ENCODE measurements around the gene SF3B5. TPM values are rescaled to one million over a fixed set of nuclear protein-coding genes. Genes with fewer than 3 reads are reported as not detected.
"Not testable (repeated sequence)": the region's sequence is repeated elsewhere in the genome, so short reads cannot be mapped to it uniquely, and the experiment has no call there.

Gene SF3B5
- 91.2 and 133 TPM in 2 replicates for total RNA-seq

- DNase-seq (ENCODE audit: low read depth, low spot score), result peak; percentile 99
Measured at GRCh38 chr6:144095134-144096002, at the start of gene SF3B5. Gene SF3B5, minus strand, starts transcription at chr6:144095573. Its CDS starts 76 bp downstream, at chr6:144095497.

- no peak for DNase-seq (ENCODE audit: low read depth, low spot score)
Measured at GRCh38 chr6:144144996-144145395, 49.6 kb upstream of the SF3B5 start.

DNA sequence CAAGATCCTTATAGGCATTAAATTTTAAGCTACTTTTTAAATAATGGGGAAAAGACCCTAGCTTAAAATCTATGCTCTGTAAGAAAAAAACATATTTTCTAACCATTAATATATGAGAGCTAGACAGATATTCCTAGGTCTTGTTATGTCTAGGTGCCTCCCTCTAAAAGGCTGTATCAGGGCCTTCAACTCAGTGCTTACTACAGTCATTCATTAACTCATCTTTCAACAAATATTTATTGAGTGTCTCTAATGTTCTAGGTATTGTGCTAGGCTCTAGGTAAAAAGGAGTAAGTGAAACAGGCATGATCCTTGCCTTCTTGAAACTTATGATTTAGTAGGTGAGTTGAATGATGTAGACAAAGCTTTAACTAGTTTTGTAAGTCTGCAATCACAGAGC is 48.5 kb upstream of the SF3B5 start:
- no peak for DNase-seq (ENCODE audit: low read depth, low spot score)

- no peak for DNase-seq (ENCODE audit: low read depth, low spot score)
Measured at GRCh38 chr6:144143106-144143505, 47.7 kb upstream of the SF3B5 start.

DNA sequence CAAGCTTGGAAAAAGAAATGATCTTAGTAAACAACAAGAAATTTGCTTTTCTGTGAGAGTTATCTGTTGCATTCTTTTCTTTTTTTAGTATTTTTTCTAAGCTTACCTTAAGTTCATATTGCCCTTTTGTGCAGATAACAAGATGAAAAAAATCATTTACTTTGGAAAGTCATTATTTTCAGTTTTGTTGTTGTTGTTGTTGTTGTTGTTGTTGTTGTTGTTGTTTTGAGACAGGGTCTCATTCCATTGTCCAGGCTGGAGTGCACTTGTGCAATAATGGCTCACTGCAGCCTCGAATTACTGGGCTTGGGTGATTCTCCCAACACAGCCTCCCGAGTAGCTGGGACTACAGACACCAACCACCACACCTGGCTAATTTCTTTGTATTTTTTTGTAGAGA is 46.1 kb upstream of the SF3B5 start:
- DNase-seq (ENCODE audit: low read depth, low spot score), result no peak

- no peak for DNase-seq (ENCODE audit: low read depth, low spot score)
Measured at GRCh38 chr6:144140867-144141266, 45.5 kb upstream of the SF3B5 start.

DNA sequence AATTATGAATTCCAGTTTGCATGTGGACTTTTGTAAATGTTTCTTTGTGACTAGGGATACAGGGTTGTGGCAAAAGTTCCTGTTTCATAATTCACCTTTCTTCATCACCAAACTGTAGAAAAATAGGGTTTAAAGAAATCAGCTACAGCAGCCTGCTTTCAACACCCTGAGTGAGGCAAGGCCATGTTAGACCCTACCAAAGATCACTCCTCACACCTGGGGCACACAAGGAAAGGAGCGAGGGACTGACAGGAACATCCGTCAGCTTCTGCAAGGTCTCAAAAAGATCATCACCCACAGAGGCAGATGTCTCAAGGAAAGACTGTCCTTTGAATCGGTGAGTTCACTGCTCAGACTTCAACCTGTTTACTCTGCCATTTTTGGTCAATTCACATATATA is 44.4 kb upstream of the SF3B5 start:
- DNase-seq (ENCODE audit: low read depth, low spot score), result no peak

GRCh38 chr6:144138542-144138941 is 43.2 kb upstream of the SF3B5 start:
- DNase-seq (ENCODE audit: low read depth, low spot score), result no peak

- DNase-seq (ENCODE audit: low read depth, low spot score), result no peak
Measured at GRCh38 chr6:144134737-144135136, 39.4 kb upstream of the SF3B5 start.

DNA sequence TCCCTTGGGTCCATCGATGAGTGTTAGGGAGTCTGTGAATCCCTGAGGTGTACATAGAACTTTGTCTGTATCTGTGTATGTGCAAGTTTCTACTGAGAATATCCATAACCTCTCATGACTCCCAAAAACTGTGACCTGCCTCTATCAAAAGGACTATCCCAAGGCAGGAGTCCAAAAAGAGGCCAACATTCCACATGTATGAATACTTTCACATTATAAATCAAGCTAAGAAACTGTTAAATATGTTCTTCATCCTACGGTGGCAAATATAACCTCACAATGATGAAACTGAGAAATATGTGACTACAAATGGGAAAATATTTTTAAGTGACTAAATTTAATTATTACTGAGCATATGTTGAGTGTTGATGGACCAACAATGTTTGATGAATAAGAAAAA is 38.8 kb upstream of the SF3B5 start:
- no peak for DNase-seq (ENCODE audit: low read depth, low spot score)

GRCh38 chr6:144133225-144133821 is 38.0 kb upstream of the SF3B5 start:
- DNase-seq (ENCODE audit: low read depth, low spot score), result no peak

DNA sequence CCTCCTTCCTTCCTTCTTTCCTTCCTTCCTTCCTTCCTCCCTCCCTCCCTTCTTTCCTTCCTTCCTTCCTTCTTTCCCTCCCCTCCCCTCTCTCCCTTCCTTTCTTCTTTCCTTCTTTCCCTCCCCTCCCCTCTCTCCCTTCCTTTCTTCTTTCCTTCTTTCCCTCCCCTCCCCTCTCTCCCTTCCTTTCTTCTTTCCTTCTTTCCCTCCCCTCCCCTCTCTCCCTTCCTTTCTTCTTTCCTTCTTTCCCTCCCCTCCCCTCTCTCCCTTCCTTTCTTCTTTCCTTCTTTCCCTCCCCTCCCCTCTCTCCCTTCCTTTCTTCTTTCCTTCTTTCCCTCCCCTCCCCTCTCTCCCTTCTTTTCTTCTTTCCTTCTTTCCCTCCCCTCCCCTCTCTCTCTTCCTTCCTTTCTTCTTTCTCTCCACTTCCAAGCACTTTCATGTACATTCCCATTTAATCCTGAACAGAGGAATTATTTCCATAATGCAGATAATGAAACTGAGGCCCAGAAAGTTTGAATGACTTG is 36.9 kb upstream of the SF3B5 start:
- not testable (repeated sequence) for DNase-seq (ENCODE audit: low read depth, low spot score)

GRCh38 chr6:144131248-144131709 is 35.9 kb upstream of the SF3B5 start:
- no peak for DNase-seq (ENCODE audit: low read depth, low spot score)

DNA sequence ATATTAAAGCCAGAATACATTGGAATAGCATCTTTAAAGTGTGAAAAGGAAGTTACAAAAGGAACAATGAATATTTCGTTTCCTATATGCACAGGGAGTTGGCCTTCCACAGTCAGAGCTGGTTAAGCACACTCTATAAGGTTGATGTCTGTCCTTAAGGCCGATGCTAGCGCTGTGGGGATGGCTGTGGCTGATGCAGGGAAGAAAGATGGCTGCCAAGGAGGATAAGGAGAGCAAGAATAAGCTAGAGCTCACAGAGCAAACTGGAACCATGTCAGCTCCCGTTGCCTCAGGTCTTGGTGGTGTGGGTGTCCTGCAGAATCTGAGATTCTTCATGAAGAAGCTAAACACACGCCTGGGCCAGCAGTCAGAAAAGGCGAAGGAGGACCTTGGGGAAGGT is 34.1 kb upstream of the SF3B5 start:
- no peak for DNase-seq (ENCODE audit: low read depth, low spot score)

- no peak for DNase-seq (ENCODE audit: low read depth, low spot score)
Measured at GRCh38 chr6:144127097-144127496, 31.7 kb upstream of the SF3B5 start.

GRCh38 chr6:144123836-144124235 is 28.5 kb upstream of the SF3B5 start:
- no peak for DNase-seq (ENCODE audit: low read depth, low spot score)

DNA sequence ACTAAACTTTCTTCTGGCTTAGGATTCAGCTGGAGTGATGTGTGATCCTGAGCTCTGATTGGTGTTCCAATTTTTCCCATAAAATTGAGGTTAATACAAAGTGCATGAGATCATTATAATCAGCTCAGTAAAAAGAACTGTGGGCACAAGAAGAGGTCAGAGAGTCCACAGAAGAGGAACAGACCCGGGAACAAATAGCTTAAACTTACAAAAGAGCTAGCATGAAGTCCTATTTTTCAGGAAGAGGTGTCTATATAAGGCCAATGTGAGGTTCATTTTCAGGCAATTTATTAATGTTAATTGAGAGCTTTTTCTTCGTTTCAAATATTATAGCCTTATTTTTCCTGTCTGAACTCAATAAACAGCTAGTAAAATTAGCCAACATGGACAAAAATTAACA is 28.0 kb upstream of the SF3B5 start:
- no peak for DNase-seq (ENCODE audit: low read depth, low spot score)

GRCh38 chr6:144122861-144123260 is 27.5 kb upstream of the SF3B5 start:
- no peak for DNase-seq (ENCODE audit: low read depth, low spot score)

- no peak for DNase-seq (ENCODE audit: low read depth, low spot score)
Measured at GRCh38 chr6:144119376-144119775, 24.0 kb upstream of the SF3B5 start.

- DNase-seq (ENCODE audit: low read depth, low spot score), result no peak
Measured at GRCh38 chr6:144115219-144115618, 19.8 kb upstream of the SF3B5 start.

- no peak for DNase-seq (ENCODE audit: low read depth, low spot score)
Measured at GRCh38 chr6:144113366-144113765, 18.0 kb upstream of the SF3B5 start.

GRCh38 chr6:144110210-144110609 is 14.8 kb upstream of the SF3B5 start:
- DNase-seq (ENCODE audit: low read depth, low spot score), result no peak

GRCh38 chr6:144106206-144106605 is 10.8 kb upstream of the SF3B5 start:
- DNase-seq (ENCODE audit: low read depth, low spot score), result no peak

Measured in pulmonary artery endothelial cell (primary cell).